HL-60/S4 (cell line): ENCODE results near the gene ROR2.

Source experiments
- in situ Hi-C: fragments of 300-500 bp; cut with MboI; formaldehyde crosslinking; loops from 2 replicates; pipeline ENCODE4 v1.14.3; 2022; ENCODE audit warnings: low sequenced_read_pairs

The ROR2 gene

GRCh38 chr9:91697201-91697600 is 252.8 kb downstream of the ROR2 start:
- in situ Hi-C loops, result loop anchor here (25.0 kb wide), 2 partner anchors 660 to 785 kb away; no protein-coding TSS in a partner anchor

DNA sequence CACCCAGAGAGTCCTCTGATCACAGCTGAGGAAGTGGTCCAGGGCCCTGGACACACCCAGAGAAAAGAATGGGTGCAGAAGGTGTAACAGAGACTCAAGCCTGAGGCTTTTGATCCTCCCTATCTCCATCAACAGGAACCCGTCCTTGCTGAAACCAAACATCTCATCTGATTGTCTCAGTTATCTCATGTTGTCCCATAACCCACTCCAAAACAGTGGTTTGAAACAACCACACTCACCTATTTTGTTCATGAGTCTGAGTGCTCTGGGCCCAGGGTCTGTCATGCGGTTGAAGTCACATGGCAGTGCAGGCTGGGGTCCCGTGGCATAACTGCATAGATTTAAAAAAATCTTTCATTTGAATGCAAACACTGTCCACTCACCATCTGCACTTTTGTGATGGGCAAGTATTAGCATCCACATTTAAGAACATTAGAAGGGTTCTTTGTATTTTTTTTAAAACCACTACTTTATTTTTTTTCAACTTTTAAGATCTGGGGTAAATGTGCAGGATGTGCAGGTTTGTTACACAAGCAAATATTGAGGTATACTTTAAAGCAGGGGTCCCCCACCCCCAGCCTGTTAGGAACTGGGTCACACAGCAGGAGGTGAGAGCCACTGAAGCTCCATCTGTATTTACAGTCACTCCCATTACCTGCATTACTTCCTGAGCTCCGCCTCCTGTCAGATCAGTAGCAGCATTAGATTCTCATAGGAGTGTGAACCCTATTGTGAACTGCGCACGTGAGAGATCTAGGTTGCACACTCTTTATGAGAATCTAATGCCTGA is 255.8 kb downstream of the ROR2 start:
- in situ Hi-C loops, result loop anchor here (25.0 kb wide), 2 partner anchors 657 to 782 kb away; no protein-coding TSS in a partner anchor

GRCh38 chr9:91693226-91693625 is 256.8 kb downstream of the ROR2 start:
- in situ Hi-C loops, result loop anchor here (25.0 kb wide), 2 partner anchors 656 to 781 kb away; no protein-coding TSS in a partner anchor

- in situ Hi-C loops, result loop anchor here (25.0 kb wide), 2 partner anchors 653 to 778 kb away; no protein-coding TSS in a partner anchor
Measured at GRCh38 chr9:91690540-91691249, 259.3 kb downstream of the ROR2 start.

GRCh38 chr9:91689006-91689405 is 261.0 kb downstream of the ROR2 start:
- in situ Hi-C loops, result loop anchor here (25.0 kb wide), 2 partner anchors 652 to 777 kb away; no protein-coding TSS in a partner anchor

- in situ Hi-C loops, result loop anchor here (25.0 kb wide), 2 partner anchors 646 to 771 kb away; no protein-coding TSS in a partner anchor
Measured at GRCh38 chr9:91683269-91683668, 266.8 kb downstream of the ROR2 start.

- in situ Hi-C loops, result loop anchor here (25.0 kb wide), 2 partner anchors 646 to 771 kb away; no protein-coding TSS in a partner anchor
Measured at GRCh38 chr9:91682806-91683205, 267.2 kb downstream of the ROR2 start.

DNA sequence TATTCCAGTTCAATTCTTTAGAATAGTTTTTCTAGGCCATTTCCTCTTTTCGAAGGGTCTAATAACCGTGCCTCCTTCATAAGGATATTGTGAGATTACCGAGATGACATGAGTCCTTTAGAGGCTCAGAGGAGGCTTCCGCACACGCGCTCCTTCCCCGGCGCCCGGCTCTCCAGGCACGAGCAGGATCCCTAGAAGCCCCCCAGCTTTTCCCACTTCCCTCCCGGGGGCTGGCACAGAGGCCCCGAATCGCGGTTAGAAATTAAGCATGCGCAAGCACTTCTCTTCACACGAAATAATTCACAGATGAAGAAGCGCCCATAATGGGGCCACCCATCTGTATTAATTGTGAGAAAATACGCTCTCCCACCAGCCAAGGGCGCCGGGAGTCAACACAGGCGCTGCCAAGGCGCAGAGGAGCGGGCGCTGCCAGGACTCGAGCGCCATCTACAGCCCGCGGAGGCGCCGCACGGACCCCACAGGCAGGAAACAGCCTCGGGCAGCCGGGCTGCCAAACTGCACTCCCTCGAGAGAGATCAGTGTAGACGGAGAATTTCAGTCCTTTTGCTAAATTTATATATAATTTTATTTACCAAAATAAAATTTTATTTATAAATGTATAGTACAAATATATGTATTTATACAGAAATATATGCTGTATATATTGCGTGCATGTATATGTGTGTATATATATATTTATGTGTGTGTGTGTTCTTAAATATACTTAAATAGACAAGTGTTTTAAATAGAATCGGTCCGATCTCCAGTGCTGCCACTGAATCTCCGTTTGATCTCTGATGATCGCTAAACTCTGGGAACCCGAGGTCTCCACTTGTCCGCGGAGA is 268.3 kb downstream of the ROR2 start:
- in situ Hi-C loops, result loop anchor here (25.0 kb wide), 2 partner anchors 644 to 769 kb away; no protein-coding TSS in a partner anchor

DNA sequence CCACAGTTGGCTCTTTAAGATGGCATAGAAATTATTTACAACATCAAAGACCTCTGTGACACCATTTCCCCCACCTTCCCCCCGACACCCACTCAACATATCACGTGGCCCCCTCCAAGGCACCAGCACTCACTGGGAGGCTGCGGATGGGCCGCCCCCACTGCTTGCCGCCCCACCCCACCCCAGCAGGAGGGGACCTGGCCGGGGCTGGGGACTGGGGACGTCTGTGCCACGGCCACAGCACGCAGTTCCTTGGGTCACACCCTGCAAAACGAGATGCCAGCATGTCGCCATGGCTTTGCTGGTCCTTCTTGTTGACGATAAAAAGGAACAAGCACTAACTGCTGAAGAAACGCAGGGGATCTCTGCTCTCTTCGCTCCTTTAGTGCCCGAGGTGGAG is 269.0 kb downstream of the ROR2 start:
- in situ Hi-C loops, result loop anchor here (25.0 kb wide), 2 partner anchors 644 to 769 kb away; no protein-coding TSS in a partner anchor

- in situ Hi-C loops, result loop anchor here (25.0 kb wide), 2 partner anchors 643 to 768 kb away; no protein-coding TSS in a partner anchor
Measured at GRCh38 chr9:91680106-91680505, 269.9 kb downstream of the ROR2 start.

DNA sequence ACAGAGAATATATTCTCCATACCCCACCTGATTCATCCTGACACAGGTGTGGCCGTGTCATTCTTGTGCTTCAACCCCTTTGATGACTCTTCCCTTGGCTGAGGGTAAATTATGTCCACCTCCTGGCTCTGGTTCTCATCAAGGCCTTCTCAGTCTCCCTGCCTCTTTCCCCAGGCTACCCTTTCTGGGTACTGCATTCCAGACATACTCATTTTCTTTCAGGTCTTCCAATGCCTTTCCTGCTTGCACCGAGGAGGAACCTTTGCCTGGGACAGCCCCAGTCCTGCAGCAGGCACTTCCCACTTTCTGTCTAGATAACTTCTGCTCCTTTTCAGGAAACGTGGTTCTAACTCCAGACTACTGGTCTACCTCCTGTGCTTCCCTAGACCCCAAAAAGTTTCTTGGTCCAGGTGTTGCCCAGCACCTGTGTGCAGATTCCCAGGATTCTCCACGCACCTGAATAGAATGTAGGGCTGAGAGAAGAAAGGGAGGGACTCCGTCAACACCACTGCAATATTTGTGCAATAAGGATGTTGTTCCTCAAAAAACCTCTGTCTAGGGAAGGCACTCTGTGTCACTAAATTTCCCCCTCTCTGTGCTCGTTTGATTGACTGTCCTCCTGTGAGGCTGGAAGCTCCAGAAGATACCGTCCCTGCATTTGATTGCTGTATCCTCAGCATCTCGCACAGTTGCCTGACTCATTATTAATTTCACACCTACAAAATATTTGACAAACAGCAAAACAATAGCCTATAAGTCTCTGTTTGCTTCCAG is 271.0 kb downstream of the ROR2 start:
- in situ Hi-C loops, result loop anchor here (25.0 kb wide), 2 partner anchors 642 to 767 kb away; no protein-coding TSS in a partner anchor

DNA sequence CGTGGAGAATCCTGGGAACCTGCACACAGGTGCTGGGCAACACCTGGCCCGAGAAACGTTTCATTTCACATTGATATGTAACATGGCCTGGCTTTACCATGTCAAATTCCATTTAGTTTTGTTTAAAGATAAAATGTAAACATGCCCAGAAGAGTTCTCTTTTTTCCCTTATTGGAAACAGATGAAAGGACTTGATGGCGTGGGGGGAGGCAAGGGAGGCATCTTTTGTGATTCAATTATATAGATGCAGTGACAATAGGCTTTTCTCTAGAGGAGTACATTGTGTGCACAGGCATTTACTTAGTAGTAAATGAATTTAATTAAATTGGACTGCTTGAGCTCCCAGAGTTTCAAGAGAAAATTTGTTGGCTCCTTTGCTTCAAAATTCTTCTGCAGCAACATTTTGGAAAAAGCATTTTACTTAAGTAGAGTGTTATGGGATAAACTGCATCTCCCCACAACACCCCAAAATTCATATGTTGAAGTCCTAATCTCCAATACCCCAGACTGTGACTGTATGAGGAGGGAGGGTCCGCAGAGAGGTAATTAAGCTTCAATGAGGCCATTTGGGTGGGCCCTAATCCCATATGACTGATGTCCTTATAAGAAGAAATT is 272.1 kb downstream of the ROR2 start:
- in situ Hi-C loops, result loop anchor here (25.0 kb wide), 2 partner anchors 641 to 766 kb away; no protein-coding TSS in a partner anchor

DNA sequence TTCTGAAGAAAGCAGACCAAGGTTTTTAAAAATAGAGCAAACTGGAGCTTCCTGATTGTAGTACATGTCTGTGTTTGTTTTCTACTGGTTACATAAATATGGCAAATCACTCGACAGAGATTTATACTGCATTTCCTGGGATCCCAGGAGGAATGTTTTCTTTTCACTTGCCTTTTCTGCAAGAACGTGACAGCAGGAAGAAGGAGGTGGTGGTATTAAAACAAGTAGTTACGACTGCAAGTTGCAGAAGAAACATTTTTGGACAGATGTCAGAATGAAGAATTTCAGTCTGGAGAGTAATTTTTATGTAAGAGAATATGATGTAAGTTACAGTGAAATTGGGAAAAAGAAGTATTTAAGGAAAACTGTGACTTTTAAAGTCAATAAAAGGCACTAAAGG is 272.7 kb downstream of the ROR2 start:
- in situ Hi-C loops, result loop anchor here (25.0 kb wide), 2 partner anchors 640 to 765 kb away; no protein-coding TSS in a partner anchor

DNA sequence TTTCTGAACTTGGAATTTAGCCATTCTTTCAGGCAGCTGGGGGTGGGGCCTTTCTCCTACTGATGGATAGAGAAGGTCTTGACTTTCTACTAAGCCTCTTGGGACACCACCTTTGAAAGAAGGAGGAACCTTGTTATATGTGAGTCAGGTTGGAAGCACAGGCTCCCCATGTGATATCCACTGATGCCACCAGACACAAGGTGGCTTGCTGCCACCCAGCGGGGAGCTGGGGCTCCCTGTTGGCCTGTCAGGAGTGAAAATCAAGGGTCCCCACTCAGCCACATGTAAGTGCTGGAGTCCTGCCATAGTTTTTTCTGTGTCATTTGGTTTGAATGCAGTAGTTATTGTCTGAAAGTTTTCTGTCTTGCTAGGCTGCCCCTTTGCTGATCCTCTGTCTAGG is 274.0 kb downstream of the ROR2 start:
- in situ Hi-C loops, result loop anchor here (25.0 kb wide), 2 partner anchors 639 to 764 kb away; no protein-coding TSS in a partner anchor

DNA sequence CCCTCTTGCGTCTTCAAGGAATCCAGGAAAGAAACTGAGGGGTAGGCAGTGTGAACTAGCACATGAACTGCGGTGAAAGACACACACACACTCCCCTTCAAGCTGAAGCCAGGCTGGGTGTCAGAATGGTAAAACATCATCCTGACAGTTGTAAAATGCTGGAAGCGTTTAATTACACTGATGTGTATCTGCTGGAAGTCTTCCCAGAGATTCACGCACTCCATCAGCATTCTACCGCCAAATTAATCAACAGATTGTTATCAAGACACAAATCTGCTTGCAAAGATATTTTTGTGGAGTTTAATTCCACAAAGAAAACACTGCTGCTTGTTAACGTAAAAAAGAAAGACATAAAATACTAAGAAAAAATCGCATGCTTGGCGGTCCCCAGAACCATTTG is 285.4 kb downstream of the ROR2 start:
- in situ Hi-C loops, result no loop called here

DNA sequence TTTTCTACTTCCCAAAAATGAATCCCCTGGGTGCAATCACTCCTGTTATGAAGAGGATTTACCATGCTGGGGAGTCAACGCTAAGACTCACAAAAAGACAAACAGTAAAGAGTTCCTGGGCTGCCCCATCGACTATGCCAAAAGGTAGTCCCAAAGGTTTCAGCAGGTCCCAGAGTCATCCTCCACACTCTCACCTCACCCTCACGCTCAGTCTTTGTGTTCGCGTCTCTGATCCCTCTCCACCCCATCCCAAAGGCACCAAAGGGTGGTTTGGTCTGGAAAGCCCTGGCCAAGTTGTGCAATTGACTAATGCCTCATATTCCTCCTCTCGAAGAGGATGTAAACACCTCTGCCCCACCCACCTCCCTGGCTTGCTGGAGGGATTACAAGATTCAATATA is 286.2 kb downstream of the ROR2 start:
- in situ Hi-C loops, result no loop called here

- in situ Hi-C loops, result no loop called here
Measured at GRCh38 chr9:91661451-91661850, 288.6 kb downstream of the ROR2 start.

DNA sequence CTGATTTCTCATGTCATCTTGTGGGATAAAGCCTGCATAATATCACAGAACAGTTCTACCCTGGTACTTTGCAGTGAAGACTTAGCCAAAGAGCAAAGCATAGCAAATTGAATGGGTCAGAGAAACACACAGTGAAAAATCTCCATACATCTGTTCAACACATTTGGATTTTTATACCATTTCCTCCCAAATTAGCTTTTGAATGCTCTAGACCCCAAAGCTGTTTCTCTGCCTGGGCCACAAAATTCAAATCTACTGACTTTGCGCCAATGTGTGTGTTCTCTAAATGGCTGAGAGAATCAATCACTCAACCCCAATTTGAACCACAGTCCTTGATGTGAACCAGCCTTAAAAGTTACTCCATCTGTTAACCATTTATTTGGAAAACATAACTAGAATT is 289.5 kb downstream of the ROR2 start:
- in situ Hi-C loops, result no loop called here
